Hematopoietic multipotent progenitor cell treated with erythropoietin and hydrocortisone succinate and interleukin-3 and kit ligand, for 4 days (in vitro differentiated cells): Measurements from ENCODE around the gene CD27.

Experiments
- DNase-seq: peaks from one replicate; pipeline ENCODE4 v3.0.0-alpha.2; 2015

The CD27 gene

DNA sequence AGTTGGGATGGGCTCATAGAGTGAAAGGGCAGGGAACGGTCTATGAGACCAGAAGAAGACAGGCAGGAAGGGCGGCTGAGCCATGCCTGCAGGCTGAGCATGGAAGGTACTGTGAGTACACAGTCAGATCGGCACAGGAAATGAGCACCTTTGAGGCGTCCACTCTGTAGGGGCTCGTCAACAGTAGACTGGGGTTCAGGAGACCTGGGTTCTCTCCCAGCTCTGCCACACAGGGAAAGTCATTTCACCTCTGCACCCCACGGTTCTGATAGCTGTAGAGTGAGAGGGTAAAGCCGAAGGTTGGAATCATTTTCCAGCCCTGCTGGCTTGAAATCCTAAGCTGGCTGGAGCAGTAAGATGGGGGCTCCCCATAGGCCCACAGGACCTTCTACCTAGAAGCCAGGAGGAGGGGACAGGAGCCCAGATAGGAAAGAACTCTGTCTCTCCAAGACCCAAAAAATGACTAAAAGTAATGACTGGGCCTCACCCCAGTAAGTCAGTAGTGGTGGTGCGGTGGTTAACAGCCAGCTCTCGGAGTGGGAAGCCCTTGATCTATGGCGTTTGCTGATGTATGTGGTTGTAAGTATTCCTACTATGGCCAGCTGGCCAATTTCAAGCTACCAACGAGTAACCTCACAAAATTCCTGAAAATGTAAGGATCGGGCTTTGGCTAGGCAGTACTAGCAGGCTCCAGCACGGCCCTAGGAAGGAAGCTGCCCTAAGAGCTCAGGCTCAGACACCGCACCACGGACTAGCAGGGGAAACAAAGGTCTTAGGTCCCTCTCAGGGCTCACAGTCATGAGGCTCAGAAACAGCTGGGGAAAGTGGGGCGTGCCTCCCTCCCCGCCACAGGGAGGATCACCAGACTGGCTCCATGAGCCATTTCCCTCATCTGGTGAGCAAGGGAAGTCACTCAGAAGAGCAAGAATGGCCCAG is 10.3 kb upstream of the CD27 start:
- peak; percentile 25 for DNase-seq

DNA sequence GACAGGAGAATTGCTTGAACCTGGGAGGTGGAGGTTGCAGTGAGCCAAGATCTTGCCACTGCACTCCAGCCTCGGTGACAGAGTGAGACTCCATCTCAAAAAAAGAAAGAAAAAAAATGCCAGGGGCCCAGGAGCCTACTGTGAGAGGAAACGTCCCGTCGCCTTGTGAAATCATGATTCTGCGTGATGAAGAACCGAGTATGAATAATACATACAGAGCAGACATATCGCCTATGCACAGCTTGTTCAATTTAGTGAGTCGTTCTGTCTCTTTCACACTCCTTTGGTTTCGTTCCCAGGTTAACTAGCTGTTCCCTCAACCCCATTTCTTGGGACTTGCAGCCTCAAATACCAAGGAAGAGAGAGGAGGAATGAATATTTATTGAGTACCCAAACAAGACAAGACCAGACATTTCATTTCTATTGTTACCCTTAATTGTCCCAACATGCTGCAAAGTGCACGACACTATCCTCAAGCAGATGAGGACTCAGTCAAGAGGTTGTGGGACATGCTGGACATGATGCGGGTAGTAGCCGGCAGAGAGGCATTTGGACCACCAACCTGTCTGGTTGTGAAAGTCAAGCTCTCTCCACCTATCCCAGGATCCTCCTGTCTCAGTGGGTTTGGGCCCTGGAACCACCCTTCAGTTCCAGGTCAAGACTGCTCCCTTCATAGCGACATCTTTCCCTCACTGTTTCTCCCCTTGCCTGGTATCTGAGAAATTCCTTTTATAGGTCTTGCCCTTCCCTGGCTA is 8.6 kb upstream of the CD27 start:
- DNase-seq, result no peak

DNA sequence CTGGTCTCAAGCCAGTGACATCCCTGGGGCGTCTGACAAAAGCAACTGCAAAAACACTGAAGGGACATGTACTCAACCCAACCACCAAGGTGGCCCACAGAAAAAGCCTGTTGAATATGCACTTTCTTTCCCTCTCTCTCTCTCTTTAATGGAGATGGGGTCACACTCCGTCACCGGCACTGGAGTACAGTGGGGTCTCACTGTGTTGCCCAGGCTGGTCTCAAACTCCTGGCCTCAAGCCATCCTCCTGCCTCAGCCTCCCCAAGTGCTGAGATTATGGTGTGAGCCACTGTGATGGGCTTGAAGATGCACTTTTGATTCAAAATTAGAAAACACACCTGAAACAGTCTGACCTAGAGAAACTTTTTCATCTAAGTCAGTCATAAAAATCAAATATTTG is 7.2 kb upstream of the CD27 start:
- DNase-seq, result no peak

DNA sequence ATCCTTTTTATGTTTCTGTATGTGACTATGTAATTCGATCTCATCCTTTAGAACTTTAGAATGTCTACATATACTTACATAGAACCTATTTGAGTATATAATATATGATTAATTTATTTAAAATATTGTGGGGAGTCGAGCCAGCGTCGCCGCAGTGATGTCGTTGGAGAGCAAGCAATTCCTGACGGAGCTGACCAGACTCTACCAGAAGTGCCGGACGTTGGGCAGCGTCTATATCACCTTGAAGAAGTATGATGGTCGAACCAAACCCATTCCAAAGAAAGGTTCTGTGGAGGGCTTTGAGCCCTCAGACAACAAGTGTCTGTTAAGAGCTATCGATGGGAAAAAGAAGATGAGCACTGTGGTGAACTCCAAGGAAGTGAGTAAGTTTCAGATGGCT is 6.4 kb upstream of the CD27 start:
- DNase-seq, result no peak

DNA sequence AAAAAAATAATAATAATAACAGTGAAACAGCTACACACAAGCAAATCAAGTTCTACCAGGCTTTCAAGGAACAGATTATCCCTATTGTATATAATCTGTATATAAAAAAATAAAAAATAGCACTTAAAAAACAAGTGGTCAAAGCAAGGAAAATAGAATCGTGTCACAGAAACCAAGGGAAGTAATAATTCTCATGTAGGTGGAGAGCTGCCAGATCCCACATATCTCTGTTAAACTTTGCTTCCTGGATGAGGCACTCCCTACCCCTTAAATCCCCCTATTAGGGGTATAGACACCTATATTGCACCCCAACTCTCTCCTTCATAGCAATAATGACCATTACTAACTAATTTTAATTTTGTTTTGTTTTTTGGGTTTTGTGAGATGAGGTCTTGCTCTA is 4.4 kb upstream of the CD27 start:
- DNase-seq, result peak; percentile 20

DNA sequence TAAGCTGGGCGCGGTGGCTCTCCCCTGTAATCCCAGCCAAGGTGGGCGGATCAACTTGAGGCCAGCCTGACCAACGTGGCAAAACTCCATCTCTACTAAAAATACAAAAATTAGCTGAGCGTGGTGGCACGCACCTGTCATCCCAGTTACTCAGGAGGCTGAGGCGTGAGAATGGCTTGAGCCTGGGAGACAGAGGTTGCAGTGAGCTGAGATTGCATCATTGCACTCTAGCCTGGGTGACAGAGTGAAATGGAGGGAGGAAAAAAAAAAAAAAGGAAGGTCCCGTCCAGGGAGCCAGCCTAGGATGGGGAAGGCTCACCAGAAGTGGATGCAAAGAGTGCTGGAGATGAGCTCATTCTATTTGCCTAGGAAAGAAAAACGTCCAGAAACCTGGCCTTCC is 1.9 kb upstream of the CD27 start:
- DNase-seq, result no peak

DNA sequence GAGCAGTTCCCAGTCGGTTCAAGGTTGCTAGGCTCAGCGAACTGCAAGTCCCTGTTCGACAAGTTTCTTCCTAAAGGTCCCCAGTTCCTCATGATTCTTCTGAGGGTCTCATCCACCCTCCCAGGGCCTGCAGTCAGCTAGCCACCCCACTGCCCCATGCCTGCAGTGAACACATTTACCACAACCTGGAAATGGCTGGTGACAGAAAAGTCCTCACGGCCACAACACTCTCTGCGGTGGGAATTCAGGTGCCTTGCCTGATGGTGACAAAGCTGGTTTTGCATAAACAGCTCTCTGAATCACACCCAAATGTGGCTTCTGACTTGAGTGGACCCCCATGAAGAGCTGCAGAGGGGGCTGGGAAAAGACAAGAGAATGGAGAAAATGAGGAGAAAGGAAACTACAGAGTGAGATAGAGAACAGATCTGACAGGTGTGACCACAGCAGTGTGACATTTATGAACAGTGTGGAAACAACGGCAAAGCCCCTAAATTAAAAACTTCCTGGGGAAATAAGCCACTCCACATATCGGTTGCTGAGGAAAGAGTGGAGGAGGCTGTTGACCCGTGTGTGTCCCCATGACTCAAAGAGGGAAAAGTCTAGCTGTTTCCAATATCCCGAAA is 1.3 kb upstream of the CD27 start:
- no peak for DNase-seq

DNA sequence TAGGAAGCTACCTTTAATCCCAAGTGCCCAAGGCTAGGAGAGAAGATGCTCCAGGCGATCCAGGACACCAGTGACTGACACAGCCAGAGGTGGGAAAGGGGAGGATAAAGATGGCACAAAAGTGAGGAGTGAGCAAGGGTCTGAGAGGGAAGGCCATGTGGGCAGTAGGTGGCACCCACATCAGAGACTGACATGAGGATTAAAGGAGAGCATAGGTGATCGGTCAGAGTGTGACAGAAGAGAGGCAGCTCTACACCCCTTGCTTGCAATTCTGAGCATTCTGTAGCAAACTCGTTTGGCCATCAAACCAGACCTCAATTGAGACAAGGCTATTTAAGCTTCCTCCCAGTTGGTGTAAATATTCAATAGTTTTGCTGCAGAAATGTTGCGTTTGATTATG is 724 bp upstream of the CD27 start:
- no peak for DNase-seq

DNA sequence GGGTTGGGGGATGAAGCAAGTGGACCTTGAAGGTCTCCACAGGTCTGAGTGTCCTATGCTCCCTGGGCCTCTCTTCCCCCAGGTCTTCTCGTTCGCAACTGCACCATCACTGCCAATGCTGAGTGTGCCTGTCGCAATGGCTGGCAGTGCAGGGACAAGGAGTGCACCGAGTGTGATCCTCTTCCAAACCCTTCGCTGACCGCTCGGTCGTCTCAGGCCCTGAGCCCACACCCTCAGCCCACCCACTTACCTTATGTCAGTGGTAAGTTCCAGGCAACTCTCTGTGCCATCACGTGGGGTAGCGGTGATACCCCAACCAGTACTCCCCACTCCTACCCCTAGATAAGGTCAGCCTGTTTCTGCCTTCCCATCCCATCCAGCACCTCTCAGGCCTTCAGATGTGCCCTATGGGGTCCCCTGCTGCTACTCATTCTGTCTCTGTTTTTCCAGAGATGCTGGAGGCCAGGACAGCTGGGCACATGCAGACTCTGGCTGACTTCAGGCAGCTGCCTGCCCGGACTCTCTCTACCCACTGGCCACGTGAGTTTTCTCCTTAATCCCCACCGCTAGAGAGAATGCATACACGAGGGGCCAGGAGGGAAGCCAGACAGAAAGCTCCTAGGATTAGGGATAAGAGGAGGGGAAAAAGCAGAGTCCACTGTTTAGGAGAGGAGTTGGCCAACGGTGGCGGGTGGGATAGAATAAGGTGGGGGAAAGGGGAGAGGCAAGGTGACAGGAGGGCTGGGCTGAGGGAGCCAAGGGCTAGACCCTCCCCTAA is 5.5 kb downstream of the CD27 start:
- DNase-seq, result no peak

DNA sequence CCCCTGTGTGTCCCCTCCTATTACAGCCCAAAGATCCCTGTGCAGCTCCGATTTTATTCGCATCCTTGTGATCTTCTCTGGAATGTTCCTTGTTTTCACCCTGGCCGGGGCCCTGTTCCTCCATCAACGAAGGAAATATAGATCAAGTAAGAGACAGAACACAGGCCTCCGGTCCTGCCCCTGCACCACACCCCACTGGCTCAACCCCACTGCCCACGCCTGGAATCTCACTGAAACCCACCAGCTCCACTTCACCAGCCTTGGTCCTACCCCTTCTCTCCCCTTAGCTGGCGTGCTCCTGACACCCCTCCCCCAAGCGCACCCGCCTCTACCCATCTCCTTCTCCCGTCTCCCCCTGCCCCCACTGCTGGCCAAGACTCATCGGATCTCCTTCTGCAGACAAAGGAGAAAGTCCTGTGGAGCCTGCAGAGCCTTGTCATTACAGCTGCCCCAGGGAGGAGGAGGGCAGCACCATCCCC is 6.2 kb downstream of the CD27 start:
- peak; percentile 50 for DNase-seq

DNA sequence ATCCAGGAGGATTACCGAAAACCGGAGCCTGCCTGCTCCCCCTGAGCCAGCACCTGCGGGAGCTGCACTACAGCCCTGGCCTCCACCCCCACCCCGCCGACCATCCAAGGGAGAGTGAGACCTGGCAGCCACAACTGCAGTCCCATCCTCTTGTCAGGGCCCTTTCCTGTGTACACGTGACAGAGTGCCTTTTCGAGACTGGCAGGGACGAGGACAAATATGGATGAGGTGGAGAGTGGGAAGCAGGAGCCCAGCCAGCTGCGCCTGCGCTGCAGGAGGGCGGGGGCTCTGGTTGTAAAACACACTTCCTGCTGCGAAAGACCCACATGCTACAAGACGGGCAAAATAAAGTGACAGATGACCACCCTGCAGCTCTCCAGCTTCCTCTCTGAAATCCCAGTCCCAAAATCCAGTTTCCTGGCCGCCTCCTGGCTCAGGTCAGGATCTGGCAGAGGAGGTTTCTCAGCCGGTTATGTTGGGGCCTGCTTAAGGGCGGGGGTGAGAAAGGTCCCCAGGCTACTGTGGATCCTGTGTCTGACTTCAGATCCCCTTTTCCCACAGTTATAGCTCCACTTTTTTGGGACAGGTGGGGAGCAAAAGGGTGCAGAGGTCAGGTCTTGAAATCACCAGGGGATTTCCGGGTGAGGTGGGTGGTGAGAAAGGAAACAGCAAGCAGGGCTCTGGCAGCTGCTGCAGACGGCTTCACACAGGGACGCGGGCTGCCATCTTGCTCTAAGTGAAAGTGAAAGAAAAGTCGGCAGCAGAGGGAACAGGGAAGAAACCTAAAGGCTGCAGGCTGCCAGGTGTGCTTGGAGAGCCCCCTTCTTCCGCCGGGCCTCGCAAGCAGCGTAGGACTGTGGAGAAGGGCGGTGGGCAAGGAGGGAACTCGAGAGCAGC is 6.8 kb downstream of the CD27 start, which contains the start of gene TAPBPL:
Gene TAPBPL, plus strand, starts transcription at position 695 of the 897 bp plus-strand sequence. CDS start 207 bp downstream, outside the sequence.
- DNase-seq, result peak; percentile 85

DNA sequence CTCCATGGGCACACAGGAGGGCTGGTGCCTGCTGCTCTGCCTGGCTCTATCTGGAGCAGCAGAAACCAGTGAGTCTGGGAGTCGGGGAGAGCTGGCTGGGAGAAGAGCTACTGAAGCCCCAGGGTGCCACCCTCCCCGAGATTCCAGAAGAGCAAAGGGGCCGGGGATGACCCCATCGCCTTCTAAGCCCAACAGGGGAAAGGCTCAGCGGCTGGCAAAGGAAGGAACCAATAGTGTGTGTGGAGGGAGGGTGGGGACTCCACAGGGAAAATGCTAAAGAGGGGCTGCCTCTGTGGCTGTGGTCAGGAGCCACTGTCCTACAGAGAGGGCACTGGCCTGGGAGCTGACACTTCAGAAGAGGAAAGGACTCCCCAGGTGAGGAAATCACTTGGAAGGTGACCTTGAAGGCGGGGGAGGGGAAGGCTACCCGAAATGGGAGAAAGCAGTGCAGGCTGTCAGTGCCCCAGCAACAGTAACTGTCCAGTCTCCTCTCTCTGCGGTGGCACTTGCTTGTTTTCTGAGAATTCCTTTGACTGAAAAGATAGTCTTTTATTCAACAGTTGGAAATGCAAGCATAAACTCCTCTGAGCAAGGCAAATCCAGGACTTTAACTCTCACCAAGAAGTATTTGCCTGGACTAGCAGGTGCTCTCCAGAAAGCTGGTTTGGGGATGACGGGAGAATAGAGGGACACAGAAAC is 7.6 kb downstream of the CD27 start:
- DNase-seq, result peak; percentile 59

DNA sequence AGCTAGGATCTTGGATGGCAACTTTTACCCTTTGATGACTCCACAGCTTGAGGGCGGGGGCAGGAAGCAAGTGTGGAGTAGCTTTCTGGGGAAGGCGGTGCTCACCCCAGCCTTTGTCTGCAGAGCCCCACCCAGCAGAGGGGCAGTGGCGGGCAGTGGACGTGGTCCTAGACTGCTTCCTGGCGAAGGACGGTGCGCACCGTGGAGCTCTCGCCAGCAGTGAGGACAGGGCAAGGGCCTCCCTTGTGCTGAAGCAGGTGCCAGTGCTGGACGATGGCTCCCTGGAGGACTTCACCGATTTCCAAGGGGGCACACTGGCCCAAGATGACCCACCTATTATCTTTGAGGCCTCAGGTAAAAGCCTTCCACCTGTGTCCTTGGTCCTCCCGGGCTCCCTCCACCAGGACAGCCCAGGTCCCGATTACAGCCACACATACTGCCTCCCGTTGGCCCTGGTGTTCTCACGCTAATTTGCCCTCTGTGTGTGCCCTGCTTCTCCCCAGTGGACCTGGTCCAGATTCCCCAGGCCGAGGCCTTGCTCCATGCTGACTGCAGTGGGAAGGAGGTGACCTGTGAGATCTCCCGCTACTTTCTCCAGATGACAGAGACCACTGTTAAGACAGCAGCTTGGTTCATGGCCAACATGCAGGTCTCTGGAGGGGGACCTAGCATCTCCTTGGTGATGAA is 8.3 kb downstream of the CD27 start:
- DNase-seq, result peak; percentile 58

DNA sequence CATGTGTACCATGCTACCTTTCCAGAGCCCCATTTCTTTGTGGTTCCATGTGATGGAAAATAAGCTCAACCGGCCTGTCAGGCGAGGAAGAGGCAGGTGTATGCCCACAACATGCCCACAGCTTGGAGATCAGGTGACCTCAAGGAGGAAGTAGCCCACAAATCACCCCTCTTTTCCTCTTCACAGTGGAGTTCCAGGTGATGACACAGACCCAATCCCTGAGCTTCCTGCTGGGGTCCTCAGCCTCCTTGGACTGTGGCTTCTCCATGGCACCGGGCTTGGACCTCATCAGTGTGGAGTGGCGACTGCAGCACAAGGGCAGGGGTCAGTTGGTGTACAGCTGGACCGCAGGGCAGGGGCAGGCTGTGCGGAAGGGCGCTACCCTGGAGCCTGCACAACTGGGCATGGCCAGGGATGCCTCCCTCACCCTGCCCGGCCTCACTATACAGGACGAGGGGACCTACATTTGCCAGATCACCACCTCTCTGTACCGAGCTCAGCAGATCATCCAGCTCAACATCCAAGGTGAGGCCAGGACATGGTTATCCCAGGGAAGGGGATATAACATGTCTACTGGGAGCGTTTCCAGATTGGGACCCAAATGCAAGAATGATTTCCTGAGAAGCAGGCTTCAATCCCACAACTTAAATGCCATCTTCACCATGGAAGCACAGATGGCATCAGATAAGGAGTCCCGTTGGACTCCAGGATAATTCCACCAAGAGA is 12.6 kb downstream of the CD27 start:
- DNase-seq, result no peak

DNA sequence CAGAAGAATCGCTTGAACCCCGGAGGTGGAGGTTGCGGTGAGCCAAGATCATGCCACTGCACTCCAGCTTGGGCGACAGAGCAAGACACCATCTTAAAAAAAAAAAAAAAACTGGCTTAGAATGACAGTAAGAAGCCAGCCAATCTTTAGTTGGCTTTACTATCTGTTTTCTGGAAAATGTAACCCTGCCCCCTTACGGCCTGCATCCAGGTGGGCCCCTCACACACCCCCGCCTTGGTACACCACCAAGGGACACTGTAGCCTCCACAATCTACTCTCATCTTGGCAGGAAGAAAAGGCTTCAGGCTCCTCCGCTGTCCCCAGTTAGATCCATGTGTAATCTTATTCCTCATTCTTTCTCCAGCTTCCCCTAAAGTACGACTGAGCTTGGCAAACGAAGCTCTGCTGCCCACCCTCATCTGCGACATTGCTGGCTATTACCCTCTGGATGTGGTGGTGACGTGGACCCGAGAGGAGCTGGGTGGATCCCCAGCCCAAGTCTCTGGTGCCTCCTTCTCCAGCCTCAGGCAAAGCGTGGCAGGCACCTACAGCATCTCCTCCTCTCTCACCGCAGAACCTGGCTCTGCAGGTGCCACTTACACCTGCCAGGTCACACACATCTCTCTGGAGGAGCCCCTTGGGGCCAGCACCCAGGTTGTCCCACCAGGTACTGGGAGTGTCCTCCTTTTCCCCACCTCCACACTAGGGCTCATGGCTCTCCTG is 13.7 kb downstream of the CD27 start:
- no peak for DNase-seq

DNA sequence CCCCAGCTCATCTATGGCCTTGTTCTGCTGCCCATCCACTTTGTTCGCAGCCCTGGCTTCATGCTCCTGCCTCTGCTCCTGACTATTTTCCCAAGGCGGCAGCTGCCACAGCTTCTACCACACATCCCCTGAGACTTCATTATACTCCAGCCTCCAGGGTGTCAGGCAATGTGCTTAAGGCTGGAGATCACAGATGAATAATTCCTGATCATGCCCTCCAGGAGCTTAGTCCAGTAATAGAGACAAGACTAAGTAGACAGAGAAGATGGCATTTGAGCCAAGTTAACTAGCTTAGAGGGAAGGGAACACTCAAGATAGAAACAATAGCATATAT is 14.2 kb downstream of the CD27 start:
- no peak for DNase-seq

DNA sequence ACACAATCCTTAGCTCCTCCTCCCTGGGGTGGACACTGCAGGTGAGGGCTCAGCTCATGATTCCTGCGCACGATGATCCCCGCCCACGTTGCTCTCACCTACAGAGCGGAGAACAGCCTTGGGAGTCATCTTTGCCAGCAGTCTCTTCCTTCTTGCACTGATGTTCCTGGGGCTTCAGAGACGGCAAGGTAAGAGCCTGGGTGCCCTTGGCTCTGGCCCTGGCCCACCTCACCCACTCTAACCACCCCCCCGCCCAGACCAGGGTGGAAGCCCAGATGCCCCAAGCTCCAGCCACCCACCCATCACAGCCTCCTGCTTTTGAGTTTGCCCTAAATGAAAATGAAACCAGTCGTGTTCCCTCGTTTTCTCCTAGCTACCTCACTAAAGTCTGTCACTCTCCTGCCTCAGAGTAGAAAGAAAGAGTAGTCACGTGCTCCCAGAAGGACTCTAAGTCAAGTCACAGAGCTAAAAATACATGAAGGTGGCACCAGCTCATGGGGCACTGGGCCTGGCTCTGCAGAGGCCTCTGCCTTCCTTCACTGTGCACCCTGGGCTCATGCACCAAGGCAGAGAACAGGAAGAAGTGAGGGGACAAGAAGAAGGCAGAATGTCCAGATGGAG is 16.1 kb downstream of the CD27 start:
- no peak for DNase-seq
